ENCODE measurements around the gene CHST15.

DNA sequence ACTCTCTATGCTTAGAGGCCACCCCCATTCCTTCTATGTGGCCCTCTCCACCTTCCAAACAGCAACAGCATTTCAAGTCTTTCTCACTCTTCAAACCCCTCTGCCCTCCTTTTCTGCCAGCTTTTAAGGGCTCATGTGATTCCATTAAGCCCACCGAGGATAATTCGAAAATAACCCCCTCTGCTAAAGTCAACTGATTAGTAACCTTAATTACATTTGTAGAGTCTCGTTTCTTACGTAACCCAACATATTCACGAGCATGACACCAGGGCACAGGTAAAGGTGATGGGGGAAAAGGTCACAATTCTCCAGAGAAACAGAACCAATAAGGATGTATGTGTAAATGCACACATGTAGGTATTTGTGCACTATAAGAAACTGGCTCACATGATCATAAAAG lies 6.7 kb upstream of the CHST15 start:
- no peak for TF ChIP-seq EZH2 (IDR thresholded peaks at IDR 0.05; ENCODE audit: borderline replicate concordance, low read depth, low read length, severe bottlenecking)
- TF ChIP-seq, protein P1, sequence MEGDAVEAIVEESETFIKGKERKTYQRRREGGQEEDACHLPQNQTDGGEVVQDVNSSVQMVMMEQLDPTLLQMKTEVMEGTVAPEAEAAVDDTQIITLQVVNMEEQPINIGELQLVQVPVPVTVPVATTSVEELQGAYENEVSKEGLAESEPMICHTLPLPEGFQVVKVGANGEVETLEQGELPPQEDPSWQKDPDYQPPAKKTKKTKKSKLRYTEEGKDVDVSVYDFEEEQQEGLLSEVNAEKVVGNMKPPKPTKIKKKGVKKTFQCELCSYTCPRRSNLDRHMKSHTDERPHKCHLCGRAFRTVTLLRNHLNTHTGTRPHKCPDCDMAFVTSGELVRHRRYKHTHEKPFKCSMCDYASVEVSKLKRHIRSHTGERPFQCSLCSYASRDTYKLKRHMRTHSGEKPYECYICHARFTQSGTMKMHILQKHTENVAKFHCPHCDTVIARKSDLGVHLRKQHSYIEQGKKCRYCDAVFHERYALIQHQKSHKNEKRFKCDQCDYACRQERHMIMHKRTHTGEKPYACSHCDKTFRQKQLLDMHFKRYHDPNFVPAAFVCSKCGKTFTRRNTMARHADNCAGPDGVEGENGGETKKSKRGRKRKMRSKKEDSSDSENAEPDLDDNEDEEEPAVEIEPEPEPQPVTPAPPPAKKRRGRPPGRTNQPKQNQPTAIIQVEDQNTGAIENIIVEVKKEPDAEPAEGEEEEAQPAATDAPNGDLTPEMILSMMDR (IDR thresholded peaks at IDR 0.05; ENCODE audit: borderline replicate concordance, extremely low read depth, low read length, poor library complexity, severe bottlenecking) = no peak
